Measurements from ENCODE around the gene ABCA6.
"Not testable (repeated sequence)": the region's sequence is repeated elsewhere in the genome, so short reads cannot be mapped to it uniquely, and the experiment has no call there.

ABCA6 gene

GRCh38 chr17:69173118-69173517 is 31.4 kb upstream of the ABCA6 start:
- H3K9me3 ChIP-seq (ENCODE audit: control insufficient read depth in 2 of 2, low read length in 2 of 2), result no peaks in the 10 kb centered on the region
- H3K4me1 ChIP-seq (ENCODE audit: control insufficient read depth in 2 of 2, insufficient read depth in 2 of 2, low read length in 2 of 2), result no peaks in the 10 kb centered on the region
- no peak overlapping the region for H3K27ac ChIP-seq (ENCODE audit: low read depth in 2 of 2, low read length in 2 of 2)
- no peaks in the 10 kb centered on the region for H3K36me3 ChIP-seq (ENCODE audit: control insufficient read depth in 2 of 2, insufficient read depth in 2 of 2, low read length in 2 of 2)
- H3K27me3 ChIP-seq (ENCODE audit: control insufficient read depth in 2 of 2, insufficient read depth in 2 of 2, low read length in 2 of 2), result no peaks in the 10 kb centered on the region
- no peak overlapping the region for H3K9ac ChIP-seq (ENCODE audit: low read depth in 1 of 2, low read length in 2 of 2)
- H3K4me3 ChIP-seq (ENCODE audit: low read length in 2 of 2), result no peak overlapping the region

GRCh38 chr17:69170377-69170776 is 28.7 kb upstream of the ABCA6 start:
- Histone ChIP-seq H3K4me1 (ENCODE audit: control insufficient read depth in 2 of 2, insufficient read depth in 2 of 2, low read length in 2 of 2) (no peaks in the 10 kb centered on the region), H3K36me3 (ENCODE audit: control insufficient read depth in 2 of 2, insufficient read depth in 2 of 2, low read length in 2 of 2) (no peaks in the 10 kb centered on the region), H3K27ac (ENCODE audit: low read depth in 2 of 2, low read length in 2 of 2) (no peak overlapping the region), H3K4me3 (ENCODE audit: low read length in 2 of 2) (no peak overlapping the region), H3K9ac (ENCODE audit: low read depth in 1 of 2, low read length in 2 of 2) (no peak overlapping the region), H3K27me3 (ENCODE audit: control insufficient read depth in 2 of 2, insufficient read depth in 2 of 2, low read length in 2 of 2) (no peaks in the 10 kb centered on the region), H3K9me3 (ENCODE audit: control insufficient read depth in 2 of 2, low read length in 2 of 2) (no peaks in the 10 kb centered on the region)

- not testable (repeated sequence) for H3K36me3 ChIP-seq (ENCODE audit: control insufficient read depth in 2 of 2, insufficient read depth in 2 of 2, low read length in 2 of 2); H3K27me3 ChIP-seq (ENCODE audit: control insufficient read depth in 2 of 2, insufficient read depth in 2 of 2, low read length in 2 of 2); H3K9ac ChIP-seq (ENCODE audit: low read depth in 1 of 2, low read length in 2 of 2); H3K9me3 ChIP-seq (ENCODE audit: control insufficient read depth in 2 of 2, low read length in 2 of 2); H3K4me1 ChIP-seq (ENCODE audit: control insufficient read depth in 2 of 2, insufficient read depth in 2 of 2, low read length in 2 of 2); H3K4me3 ChIP-seq (ENCODE audit: low read length in 2 of 2); H3K27ac ChIP-seq (ENCODE audit: low read depth in 2 of 2, low read length in 2 of 2)
Observed at GRCh38 chr17:69168642-69169041, 26.9 kb upstream of the ABCA6 start.

GRCh38 chr17:69166957-69167356 is 25.3 kb upstream of the ABCA6 start:
- no peaks in the 10 kb centered on the region for H3K27me3 ChIP-seq (ENCODE audit: control insufficient read depth in 2 of 2, insufficient read depth in 2 of 2, low read length in 2 of 2)
- H3K9ac ChIP-seq (ENCODE audit: low read depth in 1 of 2, low read length in 2 of 2), result no peak overlapping the region
- H3K36me3 ChIP-seq (ENCODE audit: control insufficient read depth in 2 of 2, insufficient read depth in 2 of 2, low read length in 2 of 2), result no peaks in the 10 kb centered on the region
- no peak overlapping the region for H3K4me3 ChIP-seq (ENCODE audit: low read length in 2 of 2)
- H3K9me3 ChIP-seq (ENCODE audit: control insufficient read depth in 2 of 2, low read length in 2 of 2), result no peaks in the 10 kb centered on the region
- no peak overlapping the region for H3K27ac ChIP-seq (ENCODE audit: low read depth in 2 of 2, low read length in 2 of 2)
- no peaks in the 10 kb centered on the region for H3K4me1 ChIP-seq (ENCODE audit: control insufficient read depth in 2 of 2, insufficient read depth in 2 of 2, low read length in 2 of 2)

GRCh38 chr17:69164206-69164605 is 22.5 kb upstream of the ABCA6 start:
- H3K36me3 ChIP-seq (ENCODE audit: control insufficient read depth in 2 of 2, insufficient read depth in 2 of 2, low read length in 2 of 2), result no peaks in the 10 kb centered on the region
- no peaks in the 10 kb centered on the region for H3K9me3 ChIP-seq (ENCODE audit: control insufficient read depth in 2 of 2, low read length in 2 of 2)
- H3K9ac ChIP-seq (ENCODE audit: low read depth in 1 of 2, low read length in 2 of 2), result no peak overlapping the region
- H3K4me1 ChIP-seq (ENCODE audit: control insufficient read depth in 2 of 2, insufficient read depth in 2 of 2, low read length in 2 of 2), result no peaks in the 10 kb centered on the region
- H3K4me3 ChIP-seq (ENCODE audit: low read length in 2 of 2), result no peak overlapping the region
- H3K27me3 ChIP-seq (ENCODE audit: control insufficient read depth in 2 of 2, insufficient read depth in 2 of 2, low read length in 2 of 2), result no peaks in the 10 kb centered on the region
- H3K27ac ChIP-seq (ENCODE audit: low read depth in 2 of 2, low read length in 2 of 2), result no peak overlapping the region

- H3K36me3 ChIP-seq (ENCODE audit: control insufficient read depth in 2 of 2, insufficient read depth in 2 of 2, low read length in 2 of 2), result no peaks in the 10 kb centered on the region
- H3K9ac ChIP-seq (ENCODE audit: low read depth in 1 of 2, low read length in 2 of 2), result no peak overlapping the region
- H3K9me3 ChIP-seq (ENCODE audit: control insufficient read depth in 2 of 2, low read length in 2 of 2), result no peaks in the 10 kb centered on the region
Observed at GRCh38 chr17:69159418-69159817, 17.7 kb upstream of the ABCA6 start.

GRCh38 chr17:69154267-69154666 is 12.6 kb upstream of the ABCA6 start:
- Histone ChIP-seq H3K27ac (ENCODE audit: low read depth in 2 of 2, low read length in 2 of 2) (no peak overlapping the region), H3K4me1 (ENCODE audit: control insufficient read depth in 2 of 2, insufficient read depth in 2 of 2, low read length in 2 of 2) (no peaks in the 10 kb centered on the region), H3K4me3 (ENCODE audit: low read length in 2 of 2) (no peak overlapping the region), H3K9me3 (ENCODE audit: control insufficient read depth in 2 of 2, low read length in 2 of 2) (no peaks in the 10 kb centered on the region), H3K27me3 (ENCODE audit: control insufficient read depth in 2 of 2, insufficient read depth in 2 of 2, low read length in 2 of 2) (no peaks in the 10 kb centered on the region), H3K36me3 (ENCODE audit: control insufficient read depth in 2 of 2, insufficient read depth in 2 of 2, low read length in 2 of 2) (no peaks in the 10 kb centered on the region), H3K9ac (ENCODE audit: low read depth in 1 of 2, low read length in 2 of 2) (no peak overlapping the region)

More at GRCh38 chr17:69159418-69159817, 17.7 kb upstream of the ABCA6 start:
- Histone ChIP-seq H3K27me3 (ENCODE audit: control insufficient read depth in 2 of 2, insufficient read depth in 2 of 2, low read length in 2 of 2) (no peaks in the 10 kb centered on the region), H3K27ac (ENCODE audit: low read depth in 2 of 2, low read length in 2 of 2) (no peak overlapping the region), H3K4me1 (ENCODE audit: control insufficient read depth in 2 of 2, insufficient read depth in 2 of 2, low read length in 2 of 2) (no peaks in the 10 kb centered on the region), H3K4me3 (ENCODE audit: low read length in 2 of 2) (no peak overlapping the region)

GRCh38 chr17:69150333-69150732 is 8.6 kb upstream of the ABCA6 start:
- Histone ChIP-seq H3K27me3 (ENCODE audit: control insufficient read depth in 2 of 2, insufficient read depth in 2 of 2, low read length in 2 of 2) (no peaks in the 10 kb centered on the region), H3K27ac (ENCODE audit: low read depth in 2 of 2, low read length in 2 of 2) (no peak overlapping the region), H3K9ac (ENCODE audit: low read depth in 1 of 2, low read length in 2 of 2) (no peak overlapping the region), H3K36me3 (ENCODE audit: control insufficient read depth in 2 of 2, insufficient read depth in 2 of 2, low read length in 2 of 2) (no peaks in the 10 kb centered on the region), H3K4me1 (ENCODE audit: control insufficient read depth in 2 of 2, insufficient read depth in 2 of 2, low read length in 2 of 2) (no peaks in the 10 kb centered on the region), H3K4me3 (ENCODE audit: low read length in 2 of 2) (no peak overlapping the region), H3K9me3 (ENCODE audit: control insufficient read depth in 2 of 2, low read length in 2 of 2) (no peaks in the 10 kb centered on the region)

GRCh38 chr17:69147460-69147859 is 5.8 kb upstream of the ABCA6 start:
- H3K4me1 ChIP-seq (ENCODE audit: control insufficient read depth in 2 of 2, insufficient read depth in 2 of 2, low read length in 2 of 2), result no peaks in the 10 kb centered on the region
- no peak overlapping the region for H3K27ac ChIP-seq (ENCODE audit: low read depth in 2 of 2, low read length in 2 of 2)
- no peaks in the 10 kb centered on the region for H3K9me3 ChIP-seq (ENCODE audit: control insufficient read depth in 2 of 2, low read length in 2 of 2)
- H3K27me3 ChIP-seq (ENCODE audit: control insufficient read depth in 2 of 2, insufficient read depth in 2 of 2, low read length in 2 of 2), result no peaks in the 10 kb centered on the region
- H3K4me3 ChIP-seq (ENCODE audit: low read length in 2 of 2), result no peak overlapping the region
- H3K9ac ChIP-seq (ENCODE audit: low read depth in 1 of 2, low read length in 2 of 2), result no peak overlapping the region
- H3K36me3 ChIP-seq (ENCODE audit: control insufficient read depth in 2 of 2, insufficient read depth in 2 of 2, low read length in 2 of 2), result no peaks in the 10 kb centered on the region

GRCh38 chr17:69144331-69145255 is 2.9 kb upstream of the ABCA6 start:
- Histone ChIP-seq H3K9ac (ENCODE audit: low read depth in 1 of 2, low read length in 2 of 2) (no peak overlapping the region), H3K4me3 (ENCODE audit: low read length in 2 of 2) (no peak overlapping the region), H3K27me3 (ENCODE audit: control insufficient read depth in 2 of 2, insufficient read depth in 2 of 2, low read length in 2 of 2) (no peaks in the 10 kb centered on the region), H3K27ac (ENCODE audit: low read depth in 2 of 2, low read length in 2 of 2) (no peak overlapping the region), H3K4me1 (ENCODE audit: control insufficient read depth in 2 of 2, insufficient read depth in 2 of 2, low read length in 2 of 2) (no peaks in the 10 kb centered on the region), H3K36me3 (ENCODE audit: control insufficient read depth in 2 of 2, insufficient read depth in 2 of 2, low read length in 2 of 2) (no peaks in the 10 kb centered on the region), H3K9me3 (ENCODE audit: control insufficient read depth in 2 of 2, low read length in 2 of 2) (no peaks in the 10 kb centered on the region)
